ENCODE data around the gene NHEJ1.

Gene NHEJ1

GRCh38 chr2:219073413-219074129 is 87.0 kb downstream of the NHEJ1 start:
- peak; percentile 38 for DNase-seq (ENCODE audit: low read depth)
- TF ChIP-seq CTCF (IDR thresholded peaks at IDR 0.05; ENCODE audit: control insufficient read depth, insufficient read depth, low read depth, low read length, missing control alignments) = peak; percentile 72
- H3K4me3 ChIP-seq (ENCODE audit: control insufficient read depth, low read depth, low read length) = no peak overlapping the region

DNA sequence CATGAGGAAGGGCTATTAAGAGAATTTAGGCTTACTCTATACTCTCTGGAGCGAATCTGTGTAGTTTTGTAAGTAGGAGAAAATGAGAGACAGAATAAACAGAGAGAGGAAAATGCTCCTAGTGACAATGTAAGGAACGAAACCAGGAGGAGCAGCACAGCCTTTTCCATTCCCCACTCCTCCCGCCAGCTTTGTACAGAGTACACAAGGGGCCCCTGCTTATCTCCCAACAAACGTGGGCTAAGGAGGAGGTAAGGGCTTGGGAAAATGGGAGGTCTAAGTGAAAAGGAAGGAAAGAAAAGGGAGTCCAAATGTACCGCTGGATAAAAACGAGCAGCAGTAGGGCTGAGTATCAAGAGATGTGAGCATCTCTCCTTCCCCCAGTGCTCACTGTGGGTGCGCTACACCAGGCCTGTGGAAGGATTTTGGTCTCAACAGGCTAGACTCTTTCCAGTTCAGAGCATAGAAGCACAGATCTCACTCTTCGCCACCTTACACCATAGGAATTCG is 87.8 kb downstream of the NHEJ1 start:
- no peak for TF ChIP-seq CTCF (IDR thresholded peaks at IDR 0.05; ENCODE audit: control insufficient read depth, insufficient read depth, low read depth, low read length, missing control alignments)
- no peak overlapping the region for H3K4me3 ChIP-seq (ENCODE audit: control insufficient read depth, low read depth, low read length)
- DNase-seq (ENCODE audit: low read depth) = no peak

DNA sequence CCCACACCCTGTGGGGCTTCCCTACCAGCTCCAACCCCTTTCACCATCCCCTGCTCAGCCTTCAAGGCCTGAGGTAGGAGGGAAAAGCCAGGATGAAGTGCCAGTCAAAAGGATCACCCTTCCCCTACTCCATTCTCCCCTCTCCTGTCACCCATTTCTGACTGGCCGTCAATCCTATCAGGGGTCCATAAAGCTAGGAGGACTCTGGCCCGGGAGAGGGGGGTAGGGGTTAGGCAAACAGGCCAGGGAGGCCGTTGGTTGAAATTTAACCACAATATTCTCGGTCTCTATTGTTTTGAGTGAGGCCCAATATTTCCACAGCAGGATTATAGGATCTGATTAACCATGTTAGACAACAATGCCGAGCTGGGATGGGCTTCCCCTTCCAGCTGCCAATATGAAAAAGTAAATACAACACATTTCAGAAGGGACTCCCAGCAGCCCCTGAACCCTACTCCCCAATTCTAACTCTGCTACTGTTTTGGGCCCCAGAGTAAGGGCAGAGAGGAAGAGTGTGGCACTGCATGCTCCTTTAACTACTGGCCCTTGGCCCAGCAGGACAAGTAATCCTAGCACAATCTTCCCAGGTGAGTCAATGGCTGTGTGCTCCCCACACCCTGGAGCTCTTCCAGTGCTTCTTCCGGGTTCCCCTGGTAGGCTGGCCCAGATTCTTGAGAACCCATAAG is 89.3 kb downstream of the NHEJ1 start:
- TF ChIP-seq CTCF (IDR thresholded peaks at IDR 0.05; ENCODE audit: control insufficient read depth, insufficient read depth, low read depth, low read length, missing control alignments) = no peak
- H3K4me3 ChIP-seq (ENCODE audit: control insufficient read depth, low read depth, low read length) = no peak overlapping the region
- DNase-seq (ENCODE audit: low read depth) = no peak

GRCh38 chr2:219065484-219065883 is 95.1 kb downstream of the NHEJ1 start:
- no peak for DNase-seq (ENCODE audit: low read depth)
- H3K4me3 ChIP-seq (ENCODE audit: control insufficient read depth, low read depth, low read length) = no peak overlapping the region
- TF ChIP-seq CTCF (IDR thresholded peaks at IDR 0.05; ENCODE audit: control insufficient read depth, insufficient read depth, low read depth, low read length, missing control alignments) = no peak

GRCh38 chr2:219062081-219062480 is 98.5 kb downstream of the NHEJ1 start:
- no peak overlapping the region for H3K4me3 ChIP-seq (ENCODE audit: control insufficient read depth, low read depth, low read length)
- TF ChIP-seq CTCF (IDR thresholded peaks at IDR 0.05; ENCODE audit: control insufficient read depth, insufficient read depth, low read depth, low read length, missing control alignments) = no peak
- DNase-seq (ENCODE audit: low read depth) = no peak

DNA sequence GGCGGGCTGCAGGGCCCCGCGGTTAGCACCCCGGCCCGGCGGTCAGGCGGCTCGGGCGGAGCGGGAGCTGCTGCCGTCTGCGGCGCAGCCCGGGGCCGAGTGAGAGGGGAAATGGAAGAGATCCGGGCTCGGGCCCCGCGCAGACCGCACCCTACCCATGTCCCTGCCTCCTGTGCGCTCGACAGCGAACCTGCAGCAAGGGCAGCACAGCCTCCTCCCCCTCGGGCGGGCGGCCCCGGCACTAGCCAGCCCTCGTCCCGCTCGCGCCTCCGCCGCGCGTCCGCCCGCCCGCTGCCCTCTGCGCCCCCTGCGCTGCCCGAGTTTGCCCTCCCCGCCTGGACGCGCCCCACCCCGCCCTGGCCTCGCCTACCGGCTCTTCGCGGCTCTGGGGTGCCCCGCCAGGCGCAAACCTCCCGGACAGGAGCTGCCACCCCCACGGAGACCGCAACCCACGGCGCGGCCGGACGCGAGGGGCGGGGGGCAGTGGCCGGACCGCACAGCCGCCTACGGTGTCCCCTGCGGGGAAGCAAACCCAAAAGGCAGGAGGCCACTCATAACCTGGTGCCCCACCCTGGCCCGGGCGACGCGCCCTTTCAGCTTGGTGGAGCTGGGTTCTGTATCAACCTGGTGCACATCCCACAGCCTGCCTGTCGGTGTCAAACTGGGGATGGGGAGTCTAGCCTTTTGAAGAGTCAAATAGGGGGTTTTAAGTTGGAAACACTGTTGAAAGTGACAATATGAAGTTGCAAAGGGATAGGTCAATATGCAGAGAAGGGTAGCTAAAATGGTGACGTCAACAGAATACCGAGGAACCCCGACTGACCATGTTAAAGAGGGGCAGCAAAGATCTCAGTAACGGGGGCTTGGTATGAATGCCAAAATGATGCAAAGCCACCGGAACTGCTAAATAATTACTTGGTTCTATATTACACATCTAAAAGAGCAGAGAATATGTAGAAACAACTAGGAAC is 99.5 kb downstream of the NHEJ1 start, which contains the start of gene IHH:
Gene IHH (minus strand): TSS at position 101 of the 971 bp plus-strand sequence. CDS start 454 bp downstream, outside the sequence.
- H3K4me3 ChIP-seq (ENCODE audit: control insufficient read depth, low read depth, low read length) = no peak within 1 kb of the TSS

More for the DNA sequence above, 99.5 kb downstream of the NHEJ1 start, which contains the start of gene IHH:
- no peak for DNase-seq (ENCODE audit: low read depth)
- TF ChIP-seq CTCF (IDR thresholded peaks at IDR 0.05; ENCODE audit: control insufficient read depth, insufficient read depth, low read depth, low read length, missing control alignments) = no peak
